ENCODE data around the gene ARL6IP5.

ARL6IP5 gene

GRCh38 chr3:69143612-69144011 is 58.9 kb downstream of the ARL6IP5 start:
- Histone ChIP-seq H3K27me3 (ENCODE audit: control insufficient read depth, insufficient read depth, low read length) (peaks cover 71% of the 10 kb centered on the region), H3K4me1 (ENCODE audit: control insufficient read depth, insufficient read depth, low read length) (no peaks in the 10 kb centered on the region), H3K4me3 (ENCODE audit: low read depth, low read length) (no peak overlapping the region)

GRCh38 chr3:69144631-69145245 is 60.0 kb downstream of the ARL6IP5 start:
- no peaks in the 10 kb centered on the region for H3K36me3 ChIP-seq (ENCODE audit: control insufficient read depth, insufficient read depth, low read length)
- peaks cover 62% of the 10 kb centered on the region for H3K27me3 ChIP-seq (ENCODE audit: control insufficient read depth, insufficient read depth, low read length)
- H3K9ac ChIP-seq (ENCODE audit: low read depth, low read length), result no peak overlapping the region
- H3K4me1 ChIP-seq (ENCODE audit: control insufficient read depth, insufficient read depth, low read length), result no peaks in the 10 kb centered on the region
- H3K9me3 ChIP-seq (ENCODE audit: control insufficient read depth, insufficient read depth, low read length), result no peaks in the 10 kb centered on the region
- no peak overlapping the region for H3K4me3 ChIP-seq (ENCODE audit: low read depth, low read length)

More at GRCh38 chr3:69143612-69144011, 58.9 kb downstream of the ARL6IP5 start:
- Histone ChIP-seq H3K36me3 (ENCODE audit: control insufficient read depth, insufficient read depth, low read length) (no peaks in the 10 kb centered on the region), H3K9me3 (ENCODE audit: control insufficient read depth, insufficient read depth, low read length) (no peaks in the 10 kb centered on the region), H3K9ac (ENCODE audit: low read depth, low read length) (no peak overlapping the region)

GRCh38 chr3:69145688-69146087 is 61.0 kb downstream of the ARL6IP5 start:
- Histone ChIP-seq H3K4me1 (ENCODE audit: control insufficient read depth, insufficient read depth, low read length) (no peaks in the 10 kb centered on the region), H3K27me3 (ENCODE audit: control insufficient read depth, insufficient read depth, low read length) (peaks cover 58% of the 10 kb centered on the region), H3K4me3 (ENCODE audit: low read depth, low read length) (no peak overlapping the region), H3K9ac (ENCODE audit: low read depth, low read length) (no peak overlapping the region), H3K9me3 (ENCODE audit: control insufficient read depth, insufficient read depth, low read length) (no peaks in the 10 kb centered on the region), H3K36me3 (ENCODE audit: control insufficient read depth, insufficient read depth, low read length) (no peaks in the 10 kb centered on the region)

- no peaks in the 10 kb centered on the region for H3K9me3 ChIP-seq (ENCODE audit: control insufficient read depth, insufficient read depth, low read length)
- no peak overlapping the region for H3K9ac ChIP-seq (ENCODE audit: low read depth, low read length)
- H3K4me1 ChIP-seq (ENCODE audit: control insufficient read depth, insufficient read depth, low read length), result no peaks in the 10 kb centered on the region
- H3K4me3 ChIP-seq (ENCODE audit: low read depth, low read length), result no peak overlapping the region
- no peaks in the 10 kb centered on the region for H3K36me3 ChIP-seq (ENCODE audit: control insufficient read depth, insufficient read depth, low read length)
- H3K27me3 ChIP-seq (ENCODE audit: control insufficient read depth, insufficient read depth, low read length), result peaks cover 26% of the 10 kb centered on the region
These were observed 64.8 kb downstream of the ARL6IP5 start for GRCh38 chr3:69149586-69149985.
